HepG2 (cell line): Measurements from ENCODE around the gene EMC9. TPM values are rescaled to one million over a fixed set of nuclear protein-coding genes. Genes with fewer than 3 reads are reported as not detected.

ENCODE experiments used
- DMAP1 ChIP-seq: IDR thresholded peaks from 2 replicates; pipeline ENCODE4 v1.6.1; 2016
- ERF ChIP-seq: IDR thresholded peaks from 2 replicates; pipeline ENCODE4 v1.6.1; 2018; ENCODE audit warnings: missing biosample characterization, missing genetic modification reagents
- GATAD1 ChIP-seq: IDR thresholded peaks from 2 replicates; pipeline ENCODE4 v1.6.1; 2016; ENCODE audit warnings: missing genetic modification reagents, missing compliant biosample characterization
- NFIB ChIP-seq: sonication (generic); formaldehyde crosslinking; IDR thresholded peaks from 2 replicates; pipeline ENCODE4 v1.9.0; 2021; ENCODE audit warnings: missing genetic modification reagents, mild to moderate bottlenecking, borderline replicate concordance
- RNF2 ChIP-seq: fragments of 450-650 bp; conservative IDR thresholded peaks from 2 replicates; pipeline ENCODE4 v1.6.1; 2016; ENCODE audit warnings: low read depth
- SP1 ChIP-seq, 2 experiments: fragments of 450-650 bp in 1 of 2; sonication (generic) in 1 of 2; formaldehyde crosslinking in 1 of 2; IDR thresholded peaks; 2 replicates each; pipeline versions ENCODE4 v1.4.0 to v1.6.1; 2016 to 2020; ENCODE audit warnings: missing genetic modification reagents in 1 of 2
- ZBTB10 ChIP-seq: sonication (generic); formaldehyde crosslinking; IDR thresholded peaks from 2 replicates; pipeline ENCODE4 v1.4.0; 2020; ENCODE audit warnings: missing genetic modification reagents, borderline replicate concordance
- ZNF382 ChIP-seq: sonication (generic); formaldehyde crosslinking; IDR thresholded peaks from 2 replicates; pipeline ENCODE4 v1.5.0; 2020; ENCODE audit warnings: missing genetic modification reagents, mild to moderate bottlenecking, borderline replicate concordance
- ZNF672 ChIP-seq: sonication (generic); formaldehyde crosslinking; IDR thresholded peaks from 2 replicates; pipeline ENCODE4 v1.8.1; 2022; ENCODE audit warnings: missing genetic modification reagents
- ZNF703 ChIP-seq: sonication (generic); formaldehyde crosslinking; IDR thresholded peaks from 2 replicates; pipeline ENCODE4 v1.5.1; 2020; ENCODE audit warnings: missing genetic modification reagents, mild to moderate bottlenecking, moderate library complexity, borderline replicate concordance
- polyA plus RNA-seq, 8 experiments: library from polyadenylated mRNA; depleted of rRNA in 3 of 8; stranded (reverse) in 7 of 8; unstranded in 1 of 8; fragments of >200 nt; fragmentation: Illumina TruSeq in 4 of 8; extraction: Trizol in 4 of 8; gene quantifications; 2 replicates each; pipeline versions ENCODE4 v1.2.1 to v1.2.3, GENCODE V29; 2011 to 2016; ENCODE audit warnings: low read depth in 4 of 8, missing spikeins in 1 of 8, mixed read lengths in 1 of 8; ENCODE audit not compliant: insufficient read depth in 1 of 8
- total RNA-seq, 5 experiments: library from RNA; depleted of rRNA; stranded (reverse); fragments of >200 nt; fragmentation: Illumina TruSeq; extraction: Trizol; gene quantifications; 2 replicates each; pipeline ENCODE4 v1.2.3, GENCODE V29; 2016; ENCODE audit warnings: low read depth in 1 of 5
- TF ChIP-seq, protein P1 (sequence below): sonication (generic); formaldehyde crosslinking; IDR thresholded peaks from 2 replicates; pipeline ENCODE4 v1.4.0; 2020; ENCODE audit warnings: mild to moderate bottlenecking, missing genetic modification reagents
- TF ChIP-seq, protein P2 (sequence below): sonication (generic); formaldehyde crosslinking; conservative IDR thresholded peaks from 2 replicates; pipeline ENCODE4 v1.8.0; 2022; ENCODE audit warnings: low read depth, missing genetic modification reagents
- TF ChIP-seq, protein P3 (sequence below): sonication (generic); formaldehyde crosslinking; IDR thresholded peaks from 2 replicates; pipeline ENCODE4 v1.8.0; 2022; ENCODE audit warnings: missing genetic modification reagents, mild to moderate bottlenecking, inconsistent platforms, borderline replicate concordance

EMC9 gene
- total and polyA plus RNA-seq, 2 of the 13 experiments (the other 11 are each of a cell fraction or from before 2014, with no cell fraction given): 60.5 to 78.7 TPM

DNA sequence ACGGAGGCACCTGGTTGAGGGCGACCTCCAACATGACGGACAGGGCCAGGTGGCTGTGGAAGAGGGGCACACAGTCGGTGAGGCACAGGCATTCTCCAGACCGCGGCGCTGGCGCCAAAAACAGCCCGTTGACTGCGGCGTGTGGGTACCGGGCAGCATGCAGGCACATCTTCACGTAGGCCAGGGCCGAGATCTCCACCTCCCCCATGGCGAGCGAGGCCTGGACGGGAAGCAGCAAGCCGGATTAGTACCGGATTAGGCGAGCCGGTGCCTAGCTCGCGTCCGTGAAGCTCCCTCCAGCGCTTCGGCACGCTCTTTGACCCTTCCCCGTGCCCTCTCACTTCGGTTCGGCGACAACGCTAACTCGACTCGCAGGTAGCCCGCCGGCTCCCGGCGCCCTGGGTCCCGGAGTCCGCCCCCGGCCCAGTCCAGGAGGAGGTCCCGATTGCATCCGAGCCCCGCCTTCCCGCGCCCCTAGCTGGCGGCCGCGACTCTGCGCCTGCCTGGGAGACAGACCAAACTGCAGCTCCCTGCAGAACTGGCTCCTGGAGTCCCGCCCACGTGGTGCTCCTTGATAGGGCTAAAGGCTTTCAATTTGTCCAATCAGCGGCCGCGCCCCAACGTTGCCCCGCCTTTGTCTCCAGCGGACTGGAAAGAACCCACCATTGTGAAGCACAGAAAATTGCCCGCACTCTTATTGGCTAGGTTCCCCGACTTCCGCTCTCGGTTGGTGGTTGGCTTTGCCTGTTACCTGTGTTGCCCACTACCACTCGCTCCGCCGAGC, at the start of gene EMC9 (continued):
- TF ChIP-seq ZBTB10 (CRISPR knock-in tag) (peak; percentile 66; the same call in 1 of the 2 replicates), SP1 (IDR thresholded peaks at IDR 0.05) (no peak), SP1 (CRISPR knock-in tag; IDR thresholded peaks at IDR 0.05) (peak; percentile 92), ERF (CRISPR knock-in tag) (peak; percentile 97), ZNF382 (CRISPR knock-in tag) (no peak), GATAD1 (CRISPR knock-in tag) (peak; percentile 90), DMAP1 (peak; percentile 90; the same call in 1 of the 2 replicates), RNF2 (peak; percentile 66; the same call in 1 of the 2 replicates), NFIB (no peak), ZNF672 (no peak), ZNF703 (no peak)
- TF ChIP-seq, protein P1, sequence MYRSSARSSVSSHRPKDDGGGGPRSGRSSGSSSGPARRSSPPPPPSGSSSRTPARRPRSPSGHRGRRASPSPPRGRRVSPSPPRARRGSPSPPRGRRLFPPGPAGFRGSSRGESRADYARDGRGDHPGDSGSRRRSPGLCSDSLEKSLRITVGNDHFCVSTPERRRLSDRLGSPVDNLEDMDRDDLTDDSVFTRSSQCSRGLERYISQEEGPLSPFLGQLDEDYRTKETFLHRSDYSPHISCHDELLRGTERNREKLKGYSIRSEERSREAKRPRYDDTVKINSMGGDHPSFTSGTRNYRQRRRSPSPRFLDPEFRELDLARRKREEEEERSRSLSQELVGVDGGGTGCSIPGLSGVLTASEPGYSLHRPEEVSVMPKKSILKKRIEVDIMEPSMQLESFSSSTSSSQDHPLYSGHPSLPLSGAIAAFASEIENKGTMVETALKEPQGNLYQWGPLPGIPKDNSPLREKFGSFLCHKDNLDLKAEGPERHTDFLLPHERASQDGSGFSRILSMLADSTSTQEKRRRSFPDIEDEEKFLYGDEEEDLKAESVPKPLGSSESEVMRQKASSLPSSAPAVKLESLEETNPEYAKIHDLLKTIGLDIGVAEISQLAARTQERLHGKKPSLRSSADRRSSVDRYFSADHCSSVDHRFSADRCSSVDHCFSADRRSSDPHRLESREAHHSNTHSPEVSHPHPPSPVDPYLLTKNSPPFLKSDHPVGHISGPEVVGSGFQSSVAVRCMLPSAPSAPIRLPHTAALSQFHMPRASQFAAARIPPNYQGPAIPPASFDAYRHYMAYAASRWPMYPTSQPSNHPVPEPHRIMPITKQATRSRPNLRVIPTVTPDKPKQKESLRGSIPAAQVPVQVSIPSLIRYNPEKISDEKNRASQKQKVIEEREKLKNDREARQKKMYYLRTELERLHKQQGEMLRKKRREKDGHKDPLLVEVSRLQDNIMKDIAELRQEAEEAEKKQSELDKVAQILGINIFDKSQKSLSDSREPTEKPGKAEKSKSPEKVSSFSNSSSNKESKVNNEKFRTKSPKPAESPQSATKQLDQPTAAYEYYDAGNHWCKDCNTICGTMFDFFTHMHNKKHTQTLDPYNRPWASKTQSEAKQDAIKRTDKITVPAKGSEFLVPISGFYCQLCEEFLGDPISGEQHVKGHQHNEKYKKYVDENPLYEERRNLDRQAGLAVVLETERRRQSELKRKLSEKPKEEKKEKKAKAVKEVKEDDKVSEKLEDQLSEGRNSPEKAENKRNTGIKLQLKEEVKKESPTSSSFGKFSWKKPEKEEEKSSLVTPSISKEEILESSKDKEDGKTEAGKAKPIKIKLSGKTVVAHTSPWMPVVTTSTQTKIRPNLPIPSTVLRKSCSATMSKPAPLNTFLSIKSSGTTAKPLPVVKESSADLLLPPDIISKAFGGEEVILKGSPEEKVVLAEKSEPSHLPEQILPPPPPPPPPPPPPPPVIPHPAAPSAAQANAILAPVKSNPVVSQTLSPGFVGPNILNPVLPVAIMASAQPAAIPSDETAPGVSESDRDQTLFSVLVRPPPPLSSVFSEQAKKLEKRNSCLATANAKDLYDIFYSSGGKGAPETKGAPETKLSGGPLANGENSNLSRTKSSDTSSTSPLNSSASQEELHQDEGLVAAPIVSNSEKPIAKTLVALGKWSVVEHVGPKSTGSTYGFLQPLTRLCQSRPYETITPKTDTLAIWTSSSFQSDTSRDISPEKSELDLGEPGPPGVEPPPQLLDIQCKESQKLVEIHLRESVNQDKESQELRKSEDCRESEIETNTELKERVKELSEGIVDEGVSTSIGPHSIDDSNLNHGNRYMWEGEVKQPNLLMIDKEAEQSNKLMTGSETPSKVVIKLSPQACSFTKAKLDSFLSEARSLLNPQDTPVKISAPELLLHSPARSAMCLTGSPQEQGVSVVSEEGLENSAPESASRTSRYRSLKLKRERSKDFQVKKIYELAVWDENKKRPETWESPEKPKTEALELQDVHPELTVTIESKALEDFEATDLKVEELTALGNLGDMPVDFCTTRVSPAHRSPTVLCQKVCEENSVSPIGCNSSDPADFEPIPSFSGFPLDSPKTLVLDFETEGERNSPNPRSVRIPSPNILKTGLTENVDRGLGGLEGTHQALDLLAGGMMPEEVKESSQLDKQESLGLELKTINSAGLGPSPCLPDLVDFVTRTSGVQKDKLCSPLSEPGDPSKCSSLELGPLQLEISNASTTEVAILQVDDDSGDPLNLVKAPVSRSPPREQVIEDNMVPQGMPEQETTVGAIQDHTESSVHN (CRISPR knock-in tag): peak; percentile 64; the same call in 1 of the 2 replicates
- TF ChIP-seq, protein P2, sequence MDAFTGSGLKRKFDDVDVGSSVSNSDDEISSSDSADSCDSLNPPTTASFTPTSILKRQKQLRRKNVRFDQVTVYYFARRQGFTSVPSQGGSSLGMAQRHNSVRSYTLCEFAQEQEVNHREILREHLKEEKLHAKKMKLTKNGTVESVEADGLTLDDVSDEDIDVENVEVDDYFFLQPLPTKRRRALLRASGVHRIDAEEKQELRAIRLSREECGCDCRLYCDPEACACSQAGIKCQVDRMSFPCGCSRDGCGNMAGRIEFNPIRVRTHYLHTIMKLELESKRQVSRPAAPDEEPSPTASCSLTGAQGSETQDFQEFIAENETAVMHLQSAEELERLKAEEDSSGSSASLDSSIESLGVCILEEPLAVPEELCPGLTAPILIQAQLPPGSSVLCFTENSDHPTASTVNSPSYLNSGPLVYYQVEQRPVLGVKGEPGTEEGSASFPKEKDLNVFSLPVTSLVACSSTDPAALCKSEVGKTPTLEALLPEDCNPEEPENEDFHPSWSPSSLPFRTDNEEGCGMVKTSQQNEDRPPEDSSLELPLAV (CRISPR knock-in tag): no peak
- TF ChIP-seq, protein P3, sequence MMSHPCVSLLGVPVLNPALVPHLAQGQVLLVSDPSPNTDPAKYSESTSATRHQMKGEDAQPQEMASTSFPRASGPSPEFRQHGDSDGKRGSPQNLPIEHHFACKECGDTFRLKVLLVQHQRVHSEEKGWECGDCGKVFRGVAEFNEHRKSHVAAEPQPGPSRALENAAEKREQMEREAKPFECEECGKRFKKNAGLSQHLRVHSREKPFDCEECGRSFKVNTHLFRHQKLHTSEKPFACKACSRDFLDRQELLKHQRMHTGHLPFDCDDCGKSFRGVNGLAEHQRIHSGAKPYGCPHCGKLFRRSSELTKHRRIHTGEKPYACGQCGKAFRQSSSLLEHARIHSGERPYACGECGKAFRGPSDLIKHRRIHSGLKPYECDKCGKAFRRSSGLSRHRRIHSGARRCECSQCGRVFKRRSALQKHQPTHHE (CRISPR knock-in tag): peak; percentile 80
